Tibial artery (tissue), 4 donors: Measurements from ENCODE around the gene TNS1.

Experiments
- DNase-seq, 2 donors: peaks; one replicate each; pipeline ENCODE4 v3.0.0-alpha.2; 2019
- H3K27ac ChIP-seq, 2 donors: fragments of 200-600 bp; sonication (generic) in 1 of 2; 1 replicate in 1 of 2; 2 replicates in 1 of 2; pipeline ENCODE4 v1.5.1; 2018 to 2019; ENCODE audit warnings: mild to moderate bottlenecking in 1 of 2
- H3K27me3 ChIP-seq, 2 donors: fragments of 200-600 bp; sonication (generic) in 1 of 2; one replicate each; pipeline versions ENCODE4 v1.5.1 to v1.6.0; 2016 to 2019
- H3K36me3 ChIP-seq, 3 donors: fragments of 200-600 bp; sonication (generic) in 2 of 3; one replicate each; pipeline ENCODE4 v1.5.1; 2016 to 2019; ENCODE audit warnings: mild to moderate bottlenecking in 2 of 3
- H3K4me1 ChIP-seq, 4 donors: fragments of 200-600 bp; sonication (generic) in 2 of 4; 1 replicate in 3 of 4; 2 replicates in 1 of 4; pipeline ENCODE4 v1.5.1; 2016 to 2019
- H3K4me3 ChIP-seq, 2 donors: fragments of 200-600 bp; sonication (generic) in 1 of 2; 1 replicate in 1 of 2; 2 replicates in 1 of 2; pipeline ENCODE4 v1.5.1; 2018 to 2019; ENCODE audit warnings: mild to moderate bottlenecking in 2 of 2
- H3K9me3 ChIP-seq, 3 donors: fragments of 200-600 bp; sonication (generic) in 1 of 3; one replicate each; pipeline ENCODE4 v1.5.1; 2016 to 2019
- CTCF ChIP-seq, 2 experiments: fragments of 200-600 bp in 1 of 2; fragments of 450-650 bp in 1 of 2; IDR thresholded peaks; one replicate each; pipeline ENCODE4 v1.5.1; 2017 to 2019; ENCODE audit warnings: antibody characterized with exemption in 2 of 2, mild to moderate bottlenecking in 1 of 2, moderate library complexity in 1 of 2
- intact Hi-C: fragments of 100-400 bp; cut with DNase I; formaldehyde crosslinking; loops from one replicate; pipeline ENCODE4 v1.15.0; 2023; ENCODE audit warnings: low total_unique reads

TNS1 gene

GRCh38 chr2:217918308-217919024 is 84.3 kb downstream of the TNS1 start:
- DNase-seq: peak; percentile 46 to 87
- Histone ChIP-seq H3K27me3 (no peaks in the 10 kb centered on the region), H3K27ac (peak overlapping the region; percentile 95 to 98), H3K4me3 (peak overlapping the region in 1 of 2 donors; percentile 44), H3K4me1 (peaks cover 18 to 100% (median 99%) of the 10 kb centered on the region in 4 donors), H3K9me3 (no peaks in the 10 kb centered on the region), H3K36me3 (peaks cover 46 to 48% (median 48%) of the 10 kb centered on the region in 3 donors)
- intact Hi-C loops: no loop called here
- peak; percentile 30 for TF ChIP-seq CTCF (IDR thresholded peaks at IDR 0.05)

GRCh38 chr2:217916504-217917254 is 86.1 kb downstream of the TNS1 start:
- Histone ChIP-seq H3K27me3 (no peaks in the 10 kb centered on the region), H3K27ac (peak overlapping the region; percentile 95 to 98), H3K36me3 (peaks cover 46 to 48% (median 48%) of the 10 kb centered on the region in 3 donors), H3K4me1 (peaks cover 28 to 100% (median 100%) of the 10 kb centered on the region in 4 donors), H3K4me3 (peak overlapping the region in 1 of 2 donors; percentile 15), H3K9me3 (no peaks in the 10 kb centered on the region)
- peak in 1 of 2 donors; percentile 92 for DNase-seq
- no peak for TF ChIP-seq CTCF (IDR thresholded peaks at IDR 0.05)
- intact Hi-C loops: no loop called here

GRCh38 chr2:217915706-217916105 is 87.1 kb downstream of the TNS1 start:
- intact Hi-C loops: no loop called here
- Histone ChIP-seq H3K9me3 (no peaks in the 10 kb centered on the region), H3K4me1 (peaks cover 38 to 100% (median 100%) of the 10 kb centered on the region in 4 donors), H3K4me3 (no peak overlapping the region), H3K36me3 (peaks cover 46 to 48% (median 48%) of the 10 kb centered on the region in 3 donors), H3K27ac (peak overlapping the region; percentile 95 to 98), H3K27me3 (no peaks in the 10 kb centered on the region)
- peak in 1 of 2 donors; percentile 90 for DNase-seq
- TF ChIP-seq CTCF (IDR thresholded peaks at IDR 0.05): no peak

- no peaks in the 10 kb centered on the region for H3K9me3 ChIP-seq
- peak overlapping the region; percentile 95 to 98 for H3K27ac ChIP-seq
- H3K4me1 ChIP-seq: peaks cover 38 to 100% (median 100%) of the 10 kb centered on the region in 4 donors
- no peak for DNase-seq
- H3K36me3 ChIP-seq: peaks cover 46 to 48% (median 46%) of the 10 kb centered on the region in 3 donors
- H3K27me3 ChIP-seq: no peaks in the 10 kb centered on the region
- no peak for TF ChIP-seq CTCF (IDR thresholded peaks at IDR 0.05)
- no peak overlapping the region for H3K4me3 ChIP-seq
- intact Hi-C loops: no loop called here
These were observed 87.9 kb downstream of the TNS1 start for GRCh38 chr2:217914878-217915277.

GRCh38 chr2:217914078-217914477 is 88.7 kb downstream of the TNS1 start:
- H3K4me1 ChIP-seq: peaks cover 32 to 100% (median 100%) of the 10 kb centered on the region in 4 donors
- peak overlapping the region; percentile 95 to 98 for H3K27ac ChIP-seq
- no peak for DNase-seq
- no peak for TF ChIP-seq CTCF (IDR thresholded peaks at IDR 0.05)
- H3K27me3 ChIP-seq: no peaks in the 10 kb centered on the region
- no peak overlapping the region for H3K4me3 ChIP-seq
- intact Hi-C loops: no loop called here
- H3K9me3 ChIP-seq: no peaks in the 10 kb centered on the region
- H3K36me3 ChIP-seq: peaks cover 38 to 41% (median 40%) of the 10 kb centered on the region in 3 donors
